ENCODE measurements around the gene LCT.

GRCh38 chr2:135782231-135782630 is 54.8 kb downstream of the LCT start:
- no peak for TF ChIP-seq CTCF (conservative IDR thresholded peaks at IDR 0.05)
- TF ChIP-seq EZH2 (IDR thresholded peaks at IDR 0.05; ENCODE audit: low read depth) = no peak

Data from PC-9 (cell line).